Medulla oblongata (tissue), 1 donor: ENCODE results near the gene TNS2.

Experiments used
- DNase-seq: peaks from one replicate; pipeline ENCODE4 v3.0.0-alpha.2; 2015; ENCODE audit errors: extremely low spot score

Gene TNS2

GRCh38 chr12:53042607-53043454 is 7.0 kb upstream of the TNS2 start:
- DNase-seq, result no peak

- DNase-seq, result peak; percentile 87
Observed at GRCh38 chr12:53044052-53044581, 5.7 kb upstream of the TNS2 start.

GRCh38 chr12:53044896-53045695 is 4.8 kb upstream of the TNS2 start:
- DNase-seq, result no peak

GRCh38 chr12:53045696-53046045 is 4.2 kb upstream of the TNS2 start:
- peak; percentile 36 for DNase-seq

- peak; percentile 89 for DNase-seq
Observed at GRCh38 chr12:53046655-53047220, 3.1 kb upstream of the TNS2 start.

- DNase-seq, result peak; percentile 64
Observed at GRCh38 chr12:53047221-53048032, 2.4 kb upstream of the TNS2 start.

- DNase-seq, result peak; percentile 76
Observed at GRCh38 chr12:53048033-53048779, 1.7 kb upstream of the TNS2 start.

- peak; percentile 50 for DNase-seq
Observed at GRCh38 chr12:53048780-53049401, 974 bp upstream of the TNS2 start.

- DNase-seq, result no peak
Observed at GRCh38 chr12:53050426-53051057, 677 bp downstream of the TNS2 start.

- DNase-seq, result peak; percentile 96
Observed at GRCh38 chr12:53051058-53051880, 1.4 kb downstream of the TNS2 start.

GRCh38 chr12:53051881-53052412 is 2.1 kb downstream of the TNS2 start:
- DNase-seq, result no peak

- DNase-seq, result peak; percentile 96
Observed at GRCh38 chr12:53052419-53053217, 2.8 kb downstream of the TNS2 start.

GRCh38 chr12:53053218-53054111 is 3.6 kb downstream of the TNS2 start:
- DNase-seq, result peak; percentile 71

- peak; percentile 98 for DNase-seq
Observed at GRCh38 chr12:53054112-53054878, 4.4 kb downstream of the TNS2 start.

- no peak for DNase-seq
Observed at GRCh38 chr12:53055471-53056266, 5.8 kb downstream of the TNS2 start.
